Measurements from ENCODE around the gene ZDHHC6.

GRCh38 chr10:112407696-112408095 lies 39.0 kb downstream of the ZDHHC6 start:
- no peak for TF ChIP-seq HDGF (IDR thresholded peaks at IDR 0.05; ENCODE audit: borderline replicate concordance)
- TF ChIP-seq FOXM1 (IDR thresholded peaks at IDR 0.05; ENCODE audit: borderline replicate concordance): no peak
- TF ChIP-seq BHLHE40 (IDR thresholded peaks at IDR 0.05; ENCODE audit: borderline replicate concordance): no peak
- no peak for TF ChIP-seq ZNF384 (IDR thresholded peaks at IDR 0.05)
- no peak for TF ChIP-seq TARDBP (IDR thresholded peaks at IDR 0.05)
- TF ChIP-seq SUZ12 (IDR thresholded peaks at IDR 0.05): no peak
- no peak for TF ChIP-seq NFRKB (IDR thresholded peaks at IDR 0.05)

Measured in HEK293T (cell line).